Spleen (tissue), 7 donors: ENCODE results near the gene FOXB1.

Experiments
- POLR2A ChIP-seq, 3 donors: fragments of 450-650 bp; IDR thresholded peaks; one replicate each; pipeline ENCODE4 v1.5.1; 2017; ENCODE audit warnings: antibody characterized with exemption in 3 of 3, mild to moderate bottlenecking in 1 of 3
- POLR2AphosphoS5 ChIP-seq, 3 donors: sonication (generic); formaldehyde crosslinking; IDR thresholded peaks; one replicate each; pipeline ENCODE4 v1.5.1; 2017; ENCODE audit warnings: antibody characterized with exemption in 3 of 3
- TF ChIP-seq, protein P1 (sequence below), 11 experiments: fragments of 200-600 bp in 7 of 11; fragments of 450-650 bp in 4 of 11; sonication (generic) in 4 of 11; IDR thresholded peaks in 8 of 11; conservative IDR thresholded peaks in 3 of 11; 1 replicate in 7 of 11; 2 replicates in 4 of 11; pipeline versions ENCODE4 v1.4.0 to v1.8.0; 2016 to 2021; ENCODE audit warnings: antibody characterized with exemption in 11 of 11, inconsistent platforms in 4 of 11, mild to moderate bottlenecking in 1 of 11
- donor health status: DM: no; HTN: no; CAD: no; lungs with moderate emphysema.
- donor health status: DM: no; HTN: no; CAD: no.
- donor health status: DM: no; HTN: no; CAD: no.

DNA sequence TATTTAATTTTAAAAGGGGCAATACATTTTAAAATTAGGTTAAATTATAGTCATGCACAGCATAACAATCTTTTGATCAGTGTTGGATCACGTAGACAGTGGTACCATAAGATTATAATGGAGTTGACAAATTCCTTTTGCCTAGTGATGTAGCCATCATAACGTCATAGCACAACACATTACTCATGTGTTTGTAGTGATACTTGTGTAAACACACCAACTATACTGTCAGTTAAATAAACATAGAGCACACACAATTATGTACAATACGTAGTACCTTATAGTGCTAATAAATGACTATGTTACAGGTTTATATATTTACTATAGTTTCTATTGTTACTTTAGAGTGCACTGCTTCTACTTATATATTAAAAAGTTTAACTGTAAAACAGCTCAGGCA is 31.2 kb downstream of the FOXB1 start:
- TF ChIP-seq POLR2AphosphoS5 (IDR thresholded peaks at IDR 0.05), result no peak
- TF ChIP-seq, protein P1, sequence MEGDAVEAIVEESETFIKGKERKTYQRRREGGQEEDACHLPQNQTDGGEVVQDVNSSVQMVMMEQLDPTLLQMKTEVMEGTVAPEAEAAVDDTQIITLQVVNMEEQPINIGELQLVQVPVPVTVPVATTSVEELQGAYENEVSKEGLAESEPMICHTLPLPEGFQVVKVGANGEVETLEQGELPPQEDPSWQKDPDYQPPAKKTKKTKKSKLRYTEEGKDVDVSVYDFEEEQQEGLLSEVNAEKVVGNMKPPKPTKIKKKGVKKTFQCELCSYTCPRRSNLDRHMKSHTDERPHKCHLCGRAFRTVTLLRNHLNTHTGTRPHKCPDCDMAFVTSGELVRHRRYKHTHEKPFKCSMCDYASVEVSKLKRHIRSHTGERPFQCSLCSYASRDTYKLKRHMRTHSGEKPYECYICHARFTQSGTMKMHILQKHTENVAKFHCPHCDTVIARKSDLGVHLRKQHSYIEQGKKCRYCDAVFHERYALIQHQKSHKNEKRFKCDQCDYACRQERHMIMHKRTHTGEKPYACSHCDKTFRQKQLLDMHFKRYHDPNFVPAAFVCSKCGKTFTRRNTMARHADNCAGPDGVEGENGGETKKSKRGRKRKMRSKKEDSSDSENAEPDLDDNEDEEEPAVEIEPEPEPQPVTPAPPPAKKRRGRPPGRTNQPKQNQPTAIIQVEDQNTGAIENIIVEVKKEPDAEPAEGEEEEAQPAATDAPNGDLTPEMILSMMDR (IDR thresholded peaks at IDR 0.05 in 8 of 11, conservative IDR thresholded peaks at IDR 0.05 in 3 of 11), result no peak
- TF ChIP-seq POLR2A (IDR thresholded peaks at IDR 0.05), result no peak
